Fibroblast of lung (primary cell): ENCODE measurements around the gene SELPLG. TPM values are rescaled to one million over a fixed set of nuclear protein-coding genes. Genes with fewer than 3 reads are reported as not detected.

ENCODE experiments used
- DNase-seq, 2 donors: peaks; one replicate each; pipeline versions ENCODE4 v3.0.0 to v3.0.0-alpha.2; 2010; ENCODE audit warnings: low read depth in 2 of 2
- H2AFZ ChIP-seq: 2 replicates; pipeline ENCODE4 v1.5.1; 2012; ENCODE audit warnings: low read length, control low read depth, inconsistent platforms
- H3K27ac ChIP-seq: 2 replicates; pipeline ENCODE4 v1.5.1; 2011; ENCODE audit warnings: low read length, control low read depth; ENCODE audit not compliant: insufficient read depth
- H3K27me3 ChIP-seq: 2 replicates; pipeline ENCODE4 v1.5.1; 2011; ENCODE audit warnings: mild to moderate bottlenecking, low read length; ENCODE audit not compliant: control insufficient read depth, insufficient read depth
- H3K36me3 ChIP-seq: 2 replicates; pipeline ENCODE4 v1.5.1; 2011; ENCODE audit warnings: low read length; ENCODE audit not compliant: control insufficient read depth, insufficient read depth
- H3K4me1 ChIP-seq: 2 replicates; pipeline ENCODE4 v1.5.1; 2011; ENCODE audit warnings: low read length; ENCODE audit not compliant: control insufficient read depth, insufficient read depth; ENCODE audit errors: extremely low read depth
- H3K4me2 ChIP-seq: 2 replicates; pipeline ENCODE4 v1.5.1; 2011; ENCODE audit warnings: low read length, control low read depth; ENCODE audit not compliant: insufficient read depth; ENCODE audit errors: extremely low read depth
- H3K4me3 ChIP-seq, 4 experiments: fragments of 200-600 bp in 1 of 4; sonication (generic) in 1 of 4; replicated peaks in 1 of 4; 2 replicates each; pipeline ENCODE4 v1.5.1; 2011 to 2016; ENCODE audit warnings: low read length in 4 of 4, low read depth in 3 of 4, mild to moderate bottlenecking in 3 of 4, control low read depth in 2 of 4, inconsistent platforms in 1 of 4, mixed read lengths in 1 of 4; ENCODE audit not compliant: insufficient read depth in 1 of 4; ENCODE audit errors: control extremely low read depth in 1 of 4
- H3K79me2 ChIP-seq: 2 replicates; pipeline ENCODE4 v1.5.1; 2012; ENCODE audit warnings: mild to moderate bottlenecking, low read length, inconsistent platforms; ENCODE audit not compliant: control insufficient read depth, insufficient read depth
- H3K9ac ChIP-seq: 2 replicates; pipeline ENCODE4 v1.5.1; 2011; ENCODE audit warnings: mild to moderate bottlenecking, low read length, control low read depth; ENCODE audit not compliant: insufficient read depth
- H3K9me3 ChIP-seq: 2 replicates; pipeline ENCODE4 v1.5.1; 2012; ENCODE audit warnings: low read depth, low read length; ENCODE audit not compliant: control insufficient read depth, insufficient read depth
- H4K20me1 ChIP-seq: 2 replicates; pipeline ENCODE4 v1.5.1; 2011; ENCODE audit warnings: low read length; ENCODE audit not compliant: control insufficient read depth, insufficient read depth; ENCODE audit errors: extremely low read depth
- CTCF ChIP-seq, 2 donors: IDR thresholded peaks in 1 of 2; conservative IDR thresholded peaks in 1 of 2; 1 replicate in 1 of 2; 2 replicates in 1 of 2; pipeline ENCODE4 v1.5.1; 2011 to 2012; ENCODE audit warnings: low read length in 2 of 2, control low read depth in 1 of 2, inconsistent platforms in 1 of 2, low read depth in 1 of 2, mild to moderate bottlenecking in 1 of 2
- EZH2 ChIP-seq: IDR thresholded peaks from 2 replicates; pipeline ENCODE4 v1.5.1; 2012; ENCODE audit warnings: low read length, control low read depth, mild to moderate bottlenecking; ENCODE audit errors: missing control alignments
- polyA plus RNA-seq, 2 donors: library from polyadenylated mRNA; depleted of rRNA in 1 of 2; stranded (reverse) in 1 of 2; unstranded in 1 of 2; fragments of >200 nt; gene quantifications; 2 replicates each; pipeline ENCODE4 v1.2.1, GENCODE V29; 2011 to 2012; ENCODE audit warnings: missing spikeins in 1 of 2
- total RNA-seq: library from RNA; depleted of rRNA; stranded (reverse); fragments of >200 nt; gene quantifications from 2 replicates; pipeline ENCODE4 v1.2.1, GENCODE V29; 2014

Gene SELPLG
- total and polyA plus RNA-seq, 2 donors (not counting 1 experiment from before 2014, with no cell fraction given) = 1.5 to 3.0 TPM

GRCh38 chr12:108678104-108678730, 44.5 kb upstream of the SELPLG start:
- no peak for DNase-seq
- Histone ChIP-seq H3K9ac (no peak overlapping the region), H3K27ac (no peak overlapping the region), H3K4me1 (no peaks in the 10 kb centered on the region), H3K9me3 (no peaks in the 10 kb centered on the region), H3K4me2 (no peak overlapping the region), H3K4me3 (no peak overlapping the region), H3K27me3 (no peaks in the 10 kb centered on the region), H3K36me3 (peaks cover 12% of the 10 kb centered on the region), H3K79me2 (peaks cover 93% of the 10 kb centered on the region), H4K20me1 (no peaks in the 10 kb centered on the region), H2AFZ (no peak overlapping the region)
- TF ChIP-seq EZH2 (no peak), CTCF (conservative IDR thresholded peaks at IDR 0.05 in 1 of 2, IDR thresholded peaks at IDR 0.05 in 1 of 2; ENCODE audit: low read depth in 1 of 2, low read length in 2 of 2) (no peak)

- H4K20me1 ChIP-seq = no peaks in the 10 kb centered on the region
- H3K36me3 ChIP-seq = peaks cover 12% of the 10 kb centered on the region
- no peak for TF ChIP-seq EZH2
- no peak for TF ChIP-seq CTCF (conservative IDR thresholded peaks at IDR 0.05 in 1 of 2, IDR thresholded peaks at IDR 0.05 in 1 of 2; ENCODE audit: low read depth in 1 of 2, low read length in 2 of 2)
- H3K9ac ChIP-seq = no peak overlapping the region
- no peaks in the 10 kb centered on the region for H3K9me3 ChIP-seq
- H2AFZ ChIP-seq = no peak overlapping the region
- H3K4me1 ChIP-seq = no peaks in the 10 kb centered on the region
- H3K27me3 ChIP-seq = no peaks in the 10 kb centered on the region
- H3K27ac ChIP-seq = no peak overlapping the region
- no peak overlapping the region for H3K4me3 ChIP-seq
- H3K79me2 ChIP-seq = peaks cover 93% of the 10 kb centered on the region
- no peak for DNase-seq
- no peak overlapping the region for H3K4me2 ChIP-seq
Observed at GRCh38 chr12:108677381-108677780, 43.7 kb upstream of the SELPLG start.

- H3K27ac ChIP-seq = no peak overlapping the region
- H3K4me2 ChIP-seq = no peak overlapping the region
- H3K36me3 ChIP-seq = peaks cover 12% of the 10 kb centered on the region
- H2AFZ ChIP-seq = no peak overlapping the region
- no peaks in the 10 kb centered on the region for H4K20me1 ChIP-seq
- no peaks in the 10 kb centered on the region for H3K27me3 ChIP-seq
- no peak overlapping the region for H3K4me3 ChIP-seq
- no peak for DNase-seq
- H3K79me2 ChIP-seq = peaks cover 93% of the 10 kb centered on the region
- H3K9me3 ChIP-seq = no peaks in the 10 kb centered on the region
- no peaks in the 10 kb centered on the region for H3K4me1 ChIP-seq
- no peak overlapping the region for H3K9ac ChIP-seq
- TF ChIP-seq CTCF (conservative IDR thresholded peaks at IDR 0.05 in 1 of 2, IDR thresholded peaks at IDR 0.05 in 1 of 2; ENCODE audit: low read depth in 1 of 2, low read length in 2 of 2) (no peak), EZH2 (no peak)
Observed at GRCh38 chr12:108676707-108677106, 43.0 kb upstream of the SELPLG start.
